Lung (tissue), 12 donors: ENCODE measurements around the gene COX6B2. TPM values are rescaled to one million over a fixed set of nuclear protein-coding genes. Genes with fewer than 3 reads are reported as not detected.

ENCODE experiments used
- ATAC-seq: fragments of 200-7000 bp; cut with Tn5 transposase; one replicate; pipeline ENCODE4 v1.9.1; 2020; ENCODE audit warnings: moderate number of reproducible peaks; ENCODE audit not compliant: insufficient read depth, low FRiP score
- DNase-seq, 3 donors: peaks; one replicate each; pipeline ENCODE4 v3.0.0-alpha.2; 2013 to 2017
- H3K27ac ChIP-seq, 2 donors: one replicate each; pipeline ENCODE4 v1.5.1; 2013; ENCODE audit warnings: mild to moderate bottlenecking in 2 of 2, moderate library complexity in 2 of 2, control low read depth in 1 of 2, inconsistent platforms in 1 of 2, low read depth in 1 of 2, low read length in 1 of 2
- H3K27me3 ChIP-seq, 3 donors: one replicate each; pipeline ENCODE4 v1.5.1; 2013; ENCODE audit warnings: low read length in 2 of 3; ENCODE audit not compliant: control insufficient read depth in 3 of 3, insufficient read depth in 3 of 3
- H3K36me3 ChIP-seq, 4 donors: one replicate each; pipeline ENCODE4 v1.5.1; 2013; ENCODE audit warnings: low read length in 4 of 4, mild to moderate bottlenecking in 1 of 4, moderate library complexity in 1 of 4; ENCODE audit not compliant: control insufficient read depth in 4 of 4, insufficient read depth in 4 of 4
- H3K4me1 ChIP-seq, 5 donors: one replicate each; pipeline ENCODE4 v1.5.1; 2013; ENCODE audit warnings: low read length in 5 of 5, mild to moderate bottlenecking in 2 of 5, moderate library complexity in 1 of 5; ENCODE audit not compliant: control insufficient read depth in 5 of 5, insufficient read depth in 5 of 5
- H3K4me3 ChIP-seq: one replicate; pipeline ENCODE4 v1.5.1; 2013; ENCODE audit warnings: mild to moderate bottlenecking, control low read depth, moderate library complexity
- H3K9ac ChIP-seq, 2 donors: one replicate each; pipeline ENCODE4 v1.5.1; 2013; ENCODE audit warnings: low read length in 2 of 2, control low read depth in 1 of 2; ENCODE audit not compliant: insufficient read depth in 1 of 2
- H3K9me3 ChIP-seq, 4 donors: one replicate each; pipeline ENCODE4 v1.5.1; 2013; ENCODE audit warnings: low read length in 3 of 4, mild to moderate bottlenecking in 1 of 4, moderate library complexity in 1 of 4; ENCODE audit not compliant: control insufficient read depth in 4 of 4, insufficient read depth in 3 of 4
- CTCF ChIP-seq: IDR thresholded peaks from 2 replicates; pipeline ENCODE4 v1.5.1; 2012; ENCODE audit warnings: mild to moderate bottlenecking; ENCODE audit errors: control extremely low read depth, extremely low read depth
- WGBS, 2 donors: extraction: QIAGEN DNeasy Blood & Tissue Kit; methylation state at CpG; one replicate each; pipeline ENCODE4 v1.1.7; 2013; 5-methylcytosine and 5-hydroxymethylcytosine counted together
- polyA plus RNA-seq, 2 donors: library from polyadenylated mRNA; stranded (reverse); fragments of 200-250 nt; gene quantifications; one replicate each; pipeline ENCODE4 v1.2.1, GENCODE V29; 2013
- total RNA-seq, 2 donors: library from RNA; depleted of rRNA in 1 of 2; stranded (reverse); fragments of >200 nt in 1 of 2; gene quantifications; one replicate each; pipeline ENCODE4 v1.2.1, GENCODE V29; 2014 to 2021
- donor health status: control.
- donor health status: control.
- donor health status: Bipolar disorder and iron deficiency.
- donor health status: healthy.
- donor health status: DM: yes; HTN: yes; CAD: no.

The COX6B2 gene
- total and polyA plus RNA-seq, 4 donors = 0.16 to 1.4 (median 0.50) TPM; not detected in 1

DNA sequence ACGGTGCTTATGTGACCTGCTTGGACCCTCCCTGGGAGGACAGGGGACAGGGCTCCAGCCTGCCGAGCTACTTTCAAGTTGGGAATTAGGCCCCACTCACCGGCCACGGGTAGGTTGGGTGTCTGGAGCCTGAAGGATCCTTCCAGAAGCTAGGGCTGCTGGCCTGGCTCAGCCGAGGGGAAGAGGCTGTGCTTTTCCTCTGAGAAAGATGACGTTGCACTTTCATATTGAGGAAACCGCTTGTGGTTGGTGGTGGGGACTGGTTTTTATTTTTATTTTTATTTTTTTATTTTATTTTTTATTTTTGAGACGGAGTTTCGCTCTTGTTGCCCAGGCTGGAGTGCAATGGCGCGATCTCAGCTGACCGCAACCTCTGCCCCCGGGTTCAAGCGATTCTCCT is 29.3 kb downstream of the COX6B2 start, which contains the start of gene TMEM150B:
TSS of gene TMEM150B (minus strand) at position 170 of the 400 bp plus-strand sequence. CDS start 4,305 bp downstream, outside the sequence.
- H3K27ac ChIP-seq = peak within 1 kb of the TSS in 1 of 2 donors; percentile 68
- ATAC-seq (no peak), DNase-seq (no peak)
- 47 to 69% methylated on average over 14 of the region's 14 CpGs for WGBS, 2 donors
- H3K9me3 ChIP-seq = no peaks in the 10 kb centered on the region
- H3K4me1 ChIP-seq = peaks cover 0 to 4% (median 0%) of the 10 kb centered on the region in 5 donors
- H3K27me3 ChIP-seq = no peaks in the 10 kb centered on the region
- no peak within 1 kb of the TSS for H3K9ac ChIP-seq
- no peak for TF ChIP-seq CTCF
- no peaks in the 10 kb centered on the region for H3K36me3 ChIP-seq
- H3K4me3 ChIP-seq = no peak within 1 kb of the TSS

GRCh38 chr19:55324662-55325061 is 29.9 kb downstream of the COX6B2 start:
- Histone ChIP-seq H3K4me3 (no peak overlapping the region), H3K36me3 (no peaks in the 10 kb centered on the region), H3K4me1 (peaks cover 0 to 4% (median 0%) of the 10 kb centered on the region in 5 donors), H3K9ac (no peak overlapping the region), H3K27ac (peak overlapping the region in 1 of 2 donors; percentile 68), H3K27me3 (no peaks in the 10 kb centered on the region), H3K9me3 (no peaks in the 10 kb centered on the region)
- ATAC-seq (no peak), DNase-seq (no peak)
- no peak for TF ChIP-seq CTCF
- 71 to 88% methylated on average over 6 of the region's 6 CpGs for WGBS, 2 donors

- no peak overlapping the region for H3K27ac ChIP-seq
- no peaks in the 10 kb centered on the region for H3K27me3 ChIP-seq
- WGBS, 2 donors = 43 to 48% methylated on average over 12 of the region's 12 CpGs
- no peaks in the 10 kb centered on the region for H3K36me3 ChIP-seq
- no peak for DNase-seq
- ATAC-seq = no peak
- TF ChIP-seq CTCF = no peak
- H3K9me3 ChIP-seq = no peaks in the 10 kb centered on the region
- H3K4me3 ChIP-seq = no peak overlapping the region
- H3K9ac ChIP-seq = no peak overlapping the region
- H3K4me1 ChIP-seq = no peaks in the 10 kb centered on the region
Measured at GRCh38 chr19:55322204-55322885, 32.2 kb downstream of the COX6B2 start.
